HG03196 (cell line): ENCODE measurements around the gene FAM120B.

Source experiments
- ATAC-seq: cut with Tn5 transposase; IDR thresholded peaks from one replicate; pipeline ENCODE4 v1.9.1; 2021; ENCODE audit not compliant: unreplicated experiment

Gene FAM120B

DNA sequence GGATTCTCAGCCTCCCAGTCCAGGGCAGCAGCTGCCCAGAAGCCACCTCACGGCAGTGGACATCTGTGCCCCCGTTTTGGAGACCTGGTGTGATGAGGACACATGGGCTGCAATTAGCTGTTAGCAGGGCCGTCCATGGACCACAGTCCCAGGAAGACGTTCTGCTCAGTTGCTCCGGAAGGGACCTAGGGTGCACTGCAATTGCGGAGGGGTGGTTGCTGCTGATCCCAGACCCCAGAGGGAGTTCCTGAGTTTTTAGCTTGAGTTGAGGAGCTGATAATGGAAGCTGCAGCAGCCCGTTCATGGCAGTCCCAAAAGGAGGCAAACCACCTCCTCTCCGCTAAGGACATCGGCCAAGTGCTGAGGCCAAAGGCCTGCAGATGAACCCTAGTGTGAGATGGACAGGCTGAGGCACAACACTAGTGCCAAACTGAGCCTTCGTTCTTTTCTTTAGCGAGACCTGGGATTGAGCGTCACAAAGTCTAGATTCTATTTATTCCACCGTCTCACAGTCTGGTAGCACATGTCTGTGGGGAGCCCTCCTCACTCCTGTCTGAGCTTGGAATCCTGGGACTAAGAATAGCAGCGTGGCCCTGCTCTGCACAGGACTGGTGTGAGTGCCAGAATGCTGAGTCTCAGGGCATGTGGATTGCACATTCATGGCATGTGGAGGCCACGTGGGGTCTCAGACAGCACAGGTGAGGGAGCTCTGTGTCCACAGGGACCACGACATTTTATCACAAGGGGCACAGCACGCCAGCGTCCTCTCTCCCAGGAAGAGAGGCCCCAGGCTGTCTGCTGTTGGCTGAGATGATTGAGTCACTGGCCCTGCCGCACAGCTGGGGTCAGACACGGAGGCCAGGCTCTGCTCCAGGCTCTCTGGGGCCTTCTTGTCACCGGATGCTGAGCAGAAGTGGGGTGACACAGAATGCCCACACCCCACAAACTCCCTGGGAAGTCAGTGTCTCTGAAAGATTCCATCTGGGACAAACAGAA, 133.1 kb downstream of the FAM120B start:
- ATAC-seq = no peak

DNA sequence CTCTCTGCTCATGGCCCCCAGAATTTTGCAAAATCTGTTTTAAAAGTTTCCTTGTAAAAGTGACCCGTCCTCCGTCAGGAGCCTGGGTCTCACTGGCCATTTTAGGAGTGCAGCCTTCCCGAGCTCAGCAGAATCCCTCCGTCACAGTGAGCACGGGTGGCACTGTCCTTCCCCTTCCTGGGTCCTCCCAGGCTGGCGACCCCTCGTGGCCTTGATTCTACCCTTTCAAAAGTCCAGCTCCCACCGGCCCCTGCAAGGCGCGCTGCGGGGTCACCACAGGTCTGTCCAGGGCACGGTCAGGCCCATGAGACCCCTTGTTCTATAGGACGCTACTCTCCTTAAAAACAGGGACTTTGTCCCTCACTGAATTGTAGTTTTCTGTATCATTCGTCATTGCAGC, 133.9 kb downstream of the FAM120B start:
- ATAC-seq = no peak

DNA sequence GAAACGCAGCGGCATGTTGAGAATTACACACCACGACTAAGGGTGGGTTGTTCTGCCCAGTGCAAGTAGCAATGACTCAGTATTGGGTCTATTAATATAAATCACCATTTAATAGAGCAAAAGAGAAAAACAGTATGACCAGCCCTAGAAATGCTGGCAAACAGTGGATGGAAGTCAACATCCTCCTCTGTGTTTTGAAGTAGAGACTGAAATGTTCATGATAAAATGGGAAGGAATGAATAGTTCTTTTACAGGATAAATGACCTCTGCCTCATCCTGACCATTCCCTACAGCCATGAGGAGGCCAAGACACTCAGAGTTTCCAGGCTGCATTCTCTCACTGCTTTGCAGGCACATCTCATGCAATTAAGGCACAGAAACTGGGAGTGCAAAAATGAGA, 134.8 kb downstream of the FAM120B start:
- ATAC-seq = no peak

- no peak for ATAC-seq
These were observed 136.0 kb downstream of the FAM120B start for GRCh38 chr6:170442596-170442995.

GRCh38 chr6:170443151-170443662, 136.6 kb downstream of the FAM120B start:
- no peak for ATAC-seq

GRCh38 chr6:170444056-170444591, 137.6 kb downstream of the FAM120B start:
- ATAC-seq = no peak

DNA sequence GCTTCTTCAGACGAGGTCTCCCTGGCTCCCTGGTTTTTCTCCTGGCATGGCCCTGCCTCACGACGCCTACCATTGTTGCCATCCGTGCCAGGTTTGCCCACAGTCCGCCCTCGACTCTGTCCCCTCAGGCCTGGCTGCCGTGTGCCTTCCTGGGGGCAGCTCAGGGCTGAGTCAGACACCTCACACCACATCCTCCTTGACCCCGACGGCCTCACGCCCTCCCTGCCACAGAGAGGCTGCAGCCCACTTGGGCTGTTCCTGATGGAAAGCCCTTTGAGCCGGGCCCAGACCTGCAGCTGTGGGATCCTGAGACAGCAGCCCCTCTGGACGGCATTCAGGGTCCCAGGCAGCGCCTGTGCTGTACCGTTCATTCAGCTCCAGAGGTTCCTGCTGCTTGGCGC, 138.3 kb downstream of the FAM120B start:
- ATAC-seq = no peak

- no peak for ATAC-seq
These were observed 138.9 kb downstream of the FAM120B start for GRCh38 chr6:170445487-170445886.

DNA sequence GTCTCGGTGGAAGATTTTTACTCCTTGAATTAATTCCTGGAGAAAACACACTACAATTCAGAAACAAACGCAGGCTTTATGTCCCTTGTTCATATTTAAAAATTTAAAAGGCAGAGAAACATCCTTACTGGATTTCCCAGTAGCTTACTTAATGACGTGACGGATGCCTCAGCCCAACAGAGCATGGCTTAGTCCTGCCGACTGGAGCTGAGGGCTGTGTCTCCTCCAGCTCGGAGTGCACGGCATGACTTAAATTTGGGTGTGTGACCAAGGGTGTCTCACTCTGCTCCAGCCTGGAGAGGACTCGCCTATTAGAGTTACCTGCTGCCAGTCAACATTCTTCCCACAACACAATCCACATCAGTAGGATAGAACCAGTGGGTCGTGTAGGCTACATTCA, 139.4 kb downstream of the FAM120B start:
- ATAC-seq = no peak

GRCh38 chr6:170446841-170447560, 140.4 kb downstream of the FAM120B start:
- ATAC-seq = no peak

DNA sequence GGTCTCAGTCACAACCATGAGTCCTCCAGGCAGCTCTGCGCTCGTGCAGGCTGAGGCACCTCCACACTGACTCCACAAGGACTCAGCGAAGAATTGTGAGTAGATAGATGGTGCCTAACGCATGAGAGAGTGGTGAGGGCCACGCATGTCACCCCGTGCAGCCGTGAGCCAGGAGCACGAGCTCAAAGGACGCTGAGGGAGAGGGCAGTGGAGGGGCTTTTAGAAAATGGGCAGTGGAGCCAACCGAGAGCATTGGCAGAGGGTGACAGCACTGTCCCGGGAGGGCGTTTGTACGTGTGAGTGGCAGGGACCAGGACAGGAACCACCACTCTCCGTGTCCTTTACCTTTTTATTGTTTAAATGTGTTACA, 141.0 kb downstream of the FAM120B start:
- no peak for ATAC-seq

- ATAC-seq = no peak
These were observed 141.8 kb downstream of the FAM120B start for GRCh38 chr6:170448317-170448716.

GRCh38 chr6:170448751-170449630, 142.4 kb downstream of the FAM120B start:
- ATAC-seq = no peak

DNA sequence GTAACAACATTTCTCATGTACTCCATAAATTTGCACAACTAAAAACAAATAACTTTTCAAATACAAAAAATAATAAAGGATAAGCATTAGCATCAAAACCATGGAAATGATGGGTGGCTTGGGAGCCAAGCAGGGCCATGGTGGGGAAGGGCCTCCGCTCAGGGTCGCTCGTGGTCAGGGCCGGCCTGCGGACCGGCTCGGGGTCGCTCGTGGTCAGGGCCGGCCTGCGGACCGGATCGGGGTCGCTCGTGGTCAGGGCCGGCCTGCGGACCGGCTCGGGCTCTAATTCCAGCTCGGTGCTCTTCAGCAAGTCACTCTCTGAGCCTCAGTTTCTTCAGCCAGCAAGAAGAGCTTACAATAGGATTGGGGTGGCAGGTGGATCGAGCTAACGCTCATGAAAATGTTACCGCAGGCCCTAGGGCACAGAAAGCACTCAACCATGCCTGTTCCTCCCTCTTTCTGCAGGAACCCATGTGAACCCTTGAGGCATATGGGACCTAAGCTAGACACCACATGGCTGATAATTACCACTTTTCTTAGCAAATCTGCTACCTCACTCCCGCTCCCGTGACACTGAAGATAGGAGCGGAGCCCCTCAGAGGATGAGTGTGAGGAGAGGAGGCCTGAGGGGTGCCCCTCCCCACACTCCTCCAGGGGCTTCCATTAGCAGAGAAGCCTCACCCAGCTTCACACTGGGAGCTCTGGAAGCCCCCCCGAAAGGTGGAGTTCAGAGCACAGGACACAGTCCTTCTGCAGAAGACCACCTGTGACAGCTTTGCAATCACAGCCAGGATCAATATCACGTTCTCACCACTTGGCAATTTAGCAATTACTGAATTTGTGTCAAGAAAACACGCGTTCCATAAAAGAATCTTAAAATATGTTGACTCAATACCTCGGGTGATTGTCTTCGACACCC, 143.5 kb downstream of the FAM120B start:
- ATAC-seq = no peak

GRCh38 chr6:170450916-170451761, 144.6 kb downstream of the FAM120B start:
- no peak for ATAC-seq

DNA sequence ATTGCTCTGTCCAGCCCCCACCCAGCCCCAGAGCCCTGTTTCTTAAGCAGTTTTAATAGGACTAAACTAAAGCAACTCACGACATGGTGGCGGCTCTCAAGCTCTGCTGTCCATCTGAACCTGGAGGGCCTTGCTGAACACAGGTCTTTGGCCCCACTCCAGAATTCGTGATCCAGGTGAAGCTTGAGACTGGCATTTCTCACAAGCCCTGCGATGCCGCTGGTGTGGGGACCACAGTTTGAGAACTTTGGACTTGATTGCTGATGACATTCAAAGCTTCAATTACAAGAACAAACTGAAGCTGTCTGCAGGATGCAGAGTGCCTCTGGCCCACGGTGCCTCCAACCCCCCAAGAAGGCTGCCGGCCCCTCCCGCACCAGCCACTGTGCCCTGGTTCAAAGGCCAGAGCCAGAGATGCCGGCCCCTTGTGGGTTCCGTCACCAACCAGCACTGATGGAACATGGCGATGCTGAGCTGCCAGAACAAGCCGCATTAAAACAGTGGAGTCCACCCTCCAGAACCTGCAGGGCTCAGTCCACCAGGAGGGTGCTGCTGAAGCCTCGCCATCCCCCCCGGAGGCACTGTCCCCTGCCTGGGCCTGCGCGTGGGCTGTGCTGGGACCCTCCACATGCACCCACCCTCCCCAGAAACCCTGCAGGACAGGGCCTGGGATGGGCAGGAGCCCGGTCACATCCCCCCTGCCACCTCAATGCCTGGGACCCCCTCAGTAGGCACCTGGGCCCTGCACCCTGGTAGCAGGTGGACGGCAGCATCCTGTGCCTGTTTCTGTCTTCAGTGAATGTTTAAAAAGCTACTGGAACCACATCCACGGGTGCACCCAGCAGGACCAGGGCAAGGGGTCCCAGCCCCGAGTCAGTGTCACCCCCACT, 145.4 kb downstream of the FAM120B start:
- ATAC-seq = no peak

DNA sequence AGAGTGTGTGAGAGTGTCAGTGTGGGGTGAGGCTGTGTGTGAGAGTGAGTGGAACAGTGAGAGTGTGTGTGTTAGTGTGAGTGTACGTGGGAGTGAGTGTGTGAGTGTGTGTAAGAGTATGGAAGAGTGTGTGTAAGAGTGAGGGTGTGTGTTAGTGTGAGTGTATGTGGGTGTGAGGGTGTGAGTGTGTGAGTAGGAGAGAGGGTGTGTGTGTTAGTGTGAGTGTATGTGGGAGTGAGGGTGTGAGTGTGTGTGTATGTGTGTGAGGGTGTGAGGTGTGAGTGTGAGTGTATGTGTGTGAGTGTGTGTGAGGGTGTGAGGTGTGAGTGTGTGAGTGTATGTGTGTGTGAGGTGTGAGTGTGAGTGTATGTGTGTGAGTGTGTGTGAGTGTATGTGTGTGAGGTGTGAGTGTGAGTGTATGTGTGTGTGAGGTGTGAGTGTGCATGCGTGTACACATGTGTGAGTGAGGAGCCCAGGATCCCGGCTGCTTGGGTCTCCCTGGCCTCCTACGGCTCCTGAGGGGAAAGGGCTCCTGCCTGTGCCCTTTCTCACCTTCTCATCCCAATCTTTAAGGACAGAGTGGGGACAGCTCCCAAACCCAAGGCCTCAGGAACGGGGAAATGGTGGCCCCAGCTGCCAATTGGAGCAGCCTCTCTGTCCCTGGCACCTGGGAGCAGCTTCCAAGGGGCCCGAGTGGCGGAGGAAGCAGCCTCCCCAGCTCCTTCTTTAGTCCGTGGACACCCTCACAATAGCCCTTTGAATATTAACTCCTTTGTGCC, 146.4 kb downstream of the FAM120B start:
- no peak for ATAC-seq
